SKM-1 treated with dmso at 0.1 percent for 144 hours (cell line): Measurements from ENCODE around the gene IFNGR1.
"Not testable (repeated sequence)": the region's sequence is repeated elsewhere in the genome, so short reads cannot be mapped to it uniquely, and the experiment has no call there.

Source experiments
- DNase-seq: peaks from one replicate; lab custom pipeline; 2025; ENCODE audit not compliant: unreplicated experiment; lab: John Stamatoyannopoulos, UW

IFNGR1 gene

GRCh38 chr6:137213813-137214212 lies 5.4 kb downstream of the IFNGR1 start:
- DNase-seq = no peak

DNA sequence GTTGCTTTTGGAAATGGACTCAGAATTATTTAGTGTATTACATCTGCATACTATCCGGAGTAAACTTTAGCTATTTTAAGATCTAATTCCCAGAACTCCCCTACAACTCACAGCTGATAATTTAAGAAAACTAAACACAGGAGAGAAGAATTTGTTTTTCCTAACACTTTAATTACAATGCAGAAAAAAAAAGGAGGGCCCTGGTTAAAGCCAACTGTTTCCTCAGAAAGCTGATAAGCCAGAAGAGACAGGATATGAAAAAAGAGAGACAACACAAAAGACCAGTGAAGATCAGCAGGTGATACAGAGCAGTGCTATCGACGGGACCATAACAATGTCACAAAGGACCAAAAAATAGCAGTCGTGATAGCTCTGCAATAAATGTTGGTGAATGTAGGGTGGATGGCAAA lies 5.8 kb downstream of the IFNGR1 start:
- DNase-seq = no peak

GRCh38 chr6:137211910-137212309 lies 7.3 kb downstream of the IFNGR1 start:
- DNase-seq = no peak

- DNase-seq = peak; percentile 10
Observed at GRCh38 chr6:137210903-137211302, 8.3 kb downstream of the IFNGR1 start.

DNA sequence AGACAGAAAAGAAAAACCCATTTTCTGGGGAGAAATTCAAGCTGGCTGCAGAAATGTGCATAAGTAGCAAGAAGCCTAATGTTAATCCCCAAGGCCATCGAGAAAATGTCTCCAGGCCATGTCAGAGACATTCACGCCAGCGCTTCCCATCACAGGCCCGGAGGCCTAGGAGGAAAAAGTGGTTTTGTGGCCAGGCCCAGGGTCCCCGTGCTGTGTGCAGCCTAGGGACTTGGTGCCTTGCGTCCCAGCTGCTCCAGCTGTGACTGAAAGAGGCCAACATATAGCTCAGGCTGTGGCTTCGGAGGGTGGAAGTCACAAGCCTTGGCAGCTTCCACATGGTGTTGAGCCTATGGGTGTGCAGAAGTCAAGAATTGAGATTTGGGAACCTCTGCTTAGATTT lies 10.9 kb downstream of the IFNGR1 start:
- no peak for DNase-seq

- not testable (repeated sequence) for DNase-seq
Observed at GRCh38 chr6:137207457-137207856, 11.7 kb downstream of the IFNGR1 start.

DNA sequence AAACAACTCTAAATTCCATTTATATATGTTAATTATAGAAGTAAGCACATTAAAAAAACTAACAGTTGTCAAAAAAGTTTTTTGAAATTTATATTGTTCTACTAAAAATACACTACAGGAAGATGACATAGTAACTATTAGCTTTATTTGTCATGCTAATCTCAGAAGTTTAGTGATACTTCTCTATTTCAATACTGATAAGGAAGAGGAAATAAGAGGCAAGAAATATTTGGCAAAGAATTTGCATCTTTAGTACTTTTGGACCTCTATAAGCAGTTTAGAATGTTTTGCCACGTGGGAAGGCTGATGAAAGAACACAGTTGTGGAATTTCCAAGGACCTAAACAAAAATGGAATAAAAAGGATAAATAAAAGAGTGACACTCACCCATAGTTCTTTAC lies 12.6 kb downstream of the IFNGR1 start:
- DNase-seq = no peak

DNA sequence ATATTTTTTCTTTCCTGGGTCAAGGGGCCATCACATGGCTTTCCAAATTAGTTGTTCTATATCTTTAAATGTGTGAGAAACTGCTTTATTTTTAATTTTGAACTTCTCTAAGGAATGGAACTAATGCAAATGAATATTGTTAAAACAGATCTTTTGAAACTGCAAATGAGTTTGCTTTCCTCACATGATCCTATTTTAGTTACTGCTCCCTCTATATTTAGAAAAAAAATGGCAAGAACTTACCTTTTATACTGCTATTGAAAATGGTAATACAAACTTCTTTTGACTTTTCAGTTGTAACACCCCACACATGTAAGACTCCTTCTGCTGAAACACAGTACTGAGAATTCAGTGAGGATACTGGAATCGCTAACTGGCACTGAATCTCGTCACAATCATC lies 15.9 kb downstream of the IFNGR1 start:
- no peak for DNase-seq

DNA sequence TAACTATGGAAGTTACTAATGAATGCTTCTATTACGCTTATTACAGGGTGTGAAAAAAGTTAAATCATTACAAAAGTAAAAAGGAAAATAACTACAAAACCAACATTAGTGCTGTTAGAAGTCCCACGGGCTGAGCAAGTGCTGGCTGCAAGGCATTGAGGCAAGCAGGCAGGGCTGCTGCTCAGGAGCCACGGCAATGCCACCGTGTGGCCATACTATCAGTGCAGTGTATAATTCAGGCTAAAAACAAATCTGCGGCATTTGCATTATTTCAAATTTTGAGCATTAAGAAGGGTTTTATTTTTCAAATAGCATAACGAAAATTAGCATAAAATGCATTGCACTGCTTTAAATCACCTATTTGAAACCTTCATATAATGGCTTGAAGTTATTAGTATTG lies 17.1 kb downstream of the IFNGR1 start:
- DNase-seq = no peak

- no peak for DNase-seq
Observed at GRCh38 chr6:137201006-137201405, 18.2 kb downstream of the IFNGR1 start.

- no peak for DNase-seq
Observed at GRCh38 chr6:137200288-137200687, 18.9 kb downstream of the IFNGR1 start.

GRCh38 chr6:137197684-137198645 lies 21.2 kb downstream of the IFNGR1 start:
- no peak for DNase-seq

DNA sequence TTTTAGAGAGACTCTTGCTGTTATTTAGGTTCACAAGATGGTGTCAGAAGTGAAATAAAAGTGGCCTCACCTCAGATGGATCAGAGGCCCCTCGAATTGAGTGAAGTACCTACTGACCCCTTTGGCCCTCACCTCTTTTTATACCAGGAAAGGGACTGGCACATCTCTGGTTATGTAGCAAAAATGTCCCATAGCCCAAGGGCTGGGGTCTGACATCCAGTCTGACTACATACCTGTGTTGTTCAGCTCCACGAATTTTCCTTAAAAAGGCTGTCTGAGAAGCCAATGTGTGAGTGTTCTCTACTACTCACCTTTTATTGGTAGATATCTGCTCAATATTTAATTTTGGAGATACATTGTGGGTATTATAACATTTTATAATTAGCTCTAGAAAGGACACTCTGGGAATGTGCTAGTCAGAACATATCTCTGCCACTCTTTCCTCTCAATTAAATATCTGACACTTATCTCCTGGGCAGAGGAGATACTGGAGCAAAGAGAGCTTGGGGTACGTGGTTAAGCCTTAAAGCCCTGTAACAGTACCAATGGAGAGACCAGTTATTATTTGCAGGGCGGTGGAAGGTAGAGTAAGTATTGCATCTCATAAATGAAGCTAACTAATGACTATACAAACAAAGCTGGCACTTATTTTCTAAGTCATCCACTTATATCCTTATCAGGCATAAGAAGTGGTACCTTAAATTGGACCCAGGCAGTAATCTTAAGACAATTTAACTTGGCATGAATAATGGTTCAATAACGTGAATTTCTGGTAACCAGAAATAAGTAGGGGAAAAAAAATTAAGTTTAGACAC lies 25.7 kb downstream of the IFNGR1 start:
- no peak for DNase-seq

DNA sequence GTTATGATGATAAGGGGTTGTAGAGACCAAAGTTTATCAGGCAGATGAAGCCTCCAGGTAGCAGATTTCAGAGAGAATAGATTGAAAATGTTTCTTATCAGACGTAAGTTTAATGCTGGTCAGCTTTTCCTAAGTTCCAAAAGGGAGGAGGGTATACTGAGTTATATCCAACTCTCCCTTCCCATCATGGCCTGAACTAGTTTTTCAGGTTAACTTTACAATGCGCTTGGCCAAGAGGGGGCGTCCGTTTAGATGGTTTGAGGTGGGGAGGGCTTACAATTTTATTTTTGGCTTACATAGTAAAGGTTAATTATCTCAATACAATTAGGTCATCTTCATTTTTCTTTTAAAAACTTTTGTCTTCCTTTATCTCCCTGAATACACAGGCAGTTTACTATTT lies 26.4 kb downstream of the IFNGR1 start:
- DNase-seq = no peak

- DNase-seq = no peak
Observed at GRCh38 chr6:137191670-137192069, 27.5 kb downstream of the IFNGR1 start.

GRCh38 chr6:137191236-137191635 lies 27.9 kb downstream of the IFNGR1 start:
- DNase-seq = no peak

- no peak for DNase-seq
Observed at GRCh38 chr6:137190583-137191094, 28.5 kb downstream of the IFNGR1 start.

DNA sequence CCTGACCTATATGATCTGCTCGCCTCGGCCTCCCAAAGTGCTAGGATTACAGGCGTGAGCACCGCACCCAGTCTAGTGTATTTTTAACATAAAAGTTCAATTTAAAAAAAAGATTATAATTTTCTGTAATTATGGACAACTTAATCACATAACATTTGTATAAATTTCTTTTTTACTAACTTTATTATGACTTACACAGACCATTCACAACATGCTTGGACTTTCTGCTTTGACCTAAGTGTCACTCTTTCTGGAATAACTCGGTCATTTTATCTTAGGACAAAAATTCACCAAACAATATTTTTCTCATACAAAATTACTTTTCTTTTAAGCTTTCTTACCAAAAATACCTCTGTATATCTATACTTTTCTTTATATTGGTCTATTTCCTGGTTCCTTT lies 30.3 kb downstream of the IFNGR1 start:
- no peak for DNase-seq

GRCh38 chr6:137185290-137185689 lies 33.9 kb downstream of the IFNGR1 start:
- DNase-seq = no peak

DNA sequence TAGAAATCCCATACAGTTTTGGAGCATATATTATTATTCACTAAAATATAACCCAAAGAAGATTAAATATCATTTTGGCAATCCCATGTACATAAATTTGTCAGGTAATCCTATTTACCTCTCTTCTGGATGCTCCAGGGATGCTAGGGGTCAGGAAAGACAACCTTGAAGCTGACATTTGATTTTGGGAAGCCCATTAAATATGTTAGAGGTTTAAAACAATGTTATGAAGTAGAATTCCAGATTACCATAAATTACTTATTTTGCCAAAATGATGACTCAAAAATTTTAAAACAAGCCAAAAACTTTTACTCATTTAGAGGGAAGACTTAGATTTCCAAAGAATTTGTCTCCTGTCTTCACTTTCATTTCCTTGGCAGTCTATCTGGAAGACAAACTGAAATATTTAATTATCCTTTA lies 36.5 kb downstream of the IFNGR1 start:
- no peak for DNase-seq

DNA sequence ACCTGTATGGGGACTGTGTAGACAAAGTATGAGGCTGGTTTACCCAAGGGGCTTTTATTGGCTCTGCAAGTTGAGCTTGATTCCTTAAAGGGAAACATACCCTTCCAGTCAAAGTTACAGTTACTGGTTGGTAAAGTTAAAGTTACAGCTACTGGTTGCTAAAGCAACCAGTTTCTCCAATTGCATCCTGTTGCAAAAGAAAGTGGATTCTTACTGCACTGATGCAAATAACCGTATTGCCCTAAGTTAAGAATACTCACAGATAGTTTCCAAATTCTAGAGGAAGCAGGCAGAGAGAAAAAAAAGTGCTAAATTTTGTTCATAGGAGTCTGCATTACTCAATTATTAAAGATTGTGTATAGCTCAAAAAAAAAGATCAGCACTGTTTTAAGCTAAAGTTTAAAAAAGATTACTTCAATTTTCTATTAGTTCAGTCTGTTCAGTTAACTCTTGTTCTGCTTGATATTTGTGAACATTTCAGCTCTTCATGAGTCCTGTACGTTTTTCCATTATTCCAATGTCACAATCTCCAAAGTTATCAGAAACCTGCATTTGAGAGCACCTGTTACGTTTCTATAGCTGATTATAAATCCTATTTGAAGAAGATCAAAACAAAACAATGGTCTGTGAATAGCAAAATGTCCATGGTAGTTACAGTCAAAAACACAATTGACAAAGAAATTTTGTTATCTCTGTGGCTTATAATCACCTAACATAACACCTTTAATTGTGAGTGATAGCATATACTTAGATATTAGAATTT lies 37.1 kb downstream of the IFNGR1 start:
- DNase-seq = peak; percentile 48
